Thymus (tissue), 11 donors: ENCODE measurements around the gene SPAST. TPM values are rescaled to one million over a fixed set of nuclear protein-coding genes. Genes with fewer than 3 reads are reported as not detected.
"Not testable (repeated sequence)": the region's sequence is repeated elsewhere in the genome, so short reads cannot be mapped to it uniquely, and the experiment has no call there.

Experiments
- DNase-seq, 9 donors: peaks; one replicate each; pipeline ENCODE4 v3.0.0-alpha.2; 2013; ENCODE audit warnings: low spot score in 9 of 9, low read depth in 6 of 9, missing footprints in 1 of 9
- H3K27ac ChIP-seq, 2 donors: one replicate each; pipeline ENCODE4 v1.5.1; 2013; ENCODE audit warnings: control low read depth in 1 of 2, low read depth in 1 of 2, low read length in 1 of 2, mild to moderate bottlenecking in 1 of 2, moderate library complexity in 1 of 2
- H3K27me3 ChIP-seq, 2 donors: one replicate each; pipeline ENCODE4 v1.5.1; 2013; ENCODE audit warnings: low read length in 1 of 2; ENCODE audit not compliant: control insufficient read depth in 2 of 2, insufficient read depth in 1 of 2
- H3K36me3 ChIP-seq, 2 donors: one replicate each; pipeline ENCODE4 v1.5.1; 2013; ENCODE audit warnings: low read length in 1 of 2, mild to moderate bottlenecking in 1 of 2, moderate library complexity in 1 of 2; ENCODE audit not compliant: control insufficient read depth in 2 of 2, insufficient read depth in 2 of 2
- H3K4me1 ChIP-seq, 2 donors: one replicate each; pipeline ENCODE4 v1.5.1; 2013; ENCODE audit warnings: low read length in 2 of 2; ENCODE audit not compliant: control insufficient read depth in 2 of 2, insufficient read depth in 2 of 2
- H3K4me3 ChIP-seq, 2 donors: one replicate each; pipeline ENCODE4 v1.5.1; 2013; ENCODE audit warnings: low read length in 2 of 2, control low read depth in 1 of 2, mild to moderate bottlenecking in 1 of 2
- H3K9me3 ChIP-seq, 2 donors: one replicate each; pipeline ENCODE4 v1.5.1; 2013; ENCODE audit warnings: low read length in 1 of 2, mild to moderate bottlenecking in 1 of 2; ENCODE audit not compliant: control insufficient read depth in 2 of 2, insufficient read depth in 1 of 2
- WGBS: extraction: QIAGEN DNeasy Blood & Tissue Kit; methylation state at CpG from one replicate; pipeline ENCODE4 v1.1.7; 2013; 5-methylcytosine and 5-hydroxymethylcytosine counted together
- polyA plus RNA-seq: library from polyadenylated mRNA; stranded (reverse); fragments of 200-250 nt; gene quantifications from one replicate; pipeline ENCODE4 v1.2.3, GENCODE V29; 2013
- total RNA-seq: library from RNA; stranded (reverse); fragments of 120-200 nt; gene quantifications from one replicate; pipeline ENCODE4 v1.2.4, GENCODE V29; 2013
- donor health status: healthy.

Gene SPAST
- total and polyA plus RNA-seq, 2 donors = 12.7 to 28.5 TPM

DNA sequence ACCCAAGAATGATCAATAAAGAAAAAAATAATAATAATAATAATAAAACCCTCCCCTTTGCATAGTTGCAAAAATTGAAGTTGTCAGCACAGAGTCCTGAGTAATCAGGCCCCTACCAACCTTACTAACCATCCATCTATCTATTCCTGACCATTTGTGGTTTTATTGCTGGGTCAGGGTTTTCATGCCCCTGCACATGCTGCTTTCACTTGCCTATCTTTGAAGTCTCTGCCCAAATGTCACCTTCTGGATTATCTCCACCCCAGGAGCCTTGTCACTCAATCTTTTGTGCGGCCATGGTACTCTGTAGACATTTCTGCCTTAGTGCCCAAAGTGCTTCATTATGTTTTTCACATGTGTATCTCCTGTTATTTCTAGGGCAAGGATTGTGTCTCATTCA is 137.5 kb downstream of the SPAST start:
- no peak for DNase-seq
- Histone ChIP-seq H3K4me3 (no peak overlapping the region), H3K36me3 (peaks cover 8 to 28% of the 10 kb centered on the region in 2 donors), H3K9me3 (no peaks in the 10 kb centered on the region), H3K27me3 (no peaks in the 10 kb centered on the region), H3K4me1 (no peaks in the 10 kb centered on the region), H3K27ac (no peak overlapping the region)
- 98% methylated on average over 1 of the region's 1 CpG for WGBS

DNA sequence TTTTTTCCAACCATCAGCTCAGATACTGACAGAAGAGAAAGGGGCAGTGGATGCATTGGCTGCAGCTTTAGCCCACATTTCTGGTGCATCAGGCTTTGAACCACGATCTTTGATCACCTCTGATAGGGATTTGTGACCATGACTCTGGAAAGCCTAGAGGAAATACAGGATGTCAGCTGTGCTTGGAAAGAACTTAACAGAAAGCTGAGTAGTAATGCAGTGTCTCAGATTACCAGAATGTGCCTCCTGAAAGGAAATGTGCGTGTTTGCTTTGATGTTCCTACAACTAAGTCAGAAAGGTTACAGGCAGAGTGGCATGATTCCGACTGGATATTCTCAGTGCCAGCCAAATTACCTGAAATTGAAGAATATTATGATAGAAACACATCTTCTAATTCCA is 140.1 kb downstream of the SPAST start:
- not testable (repeated sequence) for H3K4me3 ChIP-seq, H3K27me3 ChIP-seq, H3K9me3 ChIP-seq, DNase-seq, H3K4me1 ChIP-seq, H3K27ac ChIP-seq
- peaks cover 6 to 21% of the 10 kb centered on the region in 2 donors for H3K36me3 ChIP-seq
- 97% methylated on average over 3 of the region's 3 CpGs for WGBS

Other genes with a start within 250 kb of the SPAST start
- 39.9 TPM for gene MEMO1, start 52.5 kb upstream of the SPAST start, total RNA-seq
- 62.0 TPM for gene MEMO1, start 52.5 kb upstream of the SPAST start, polyA plus RNA-seq
- 72.3 TPM for gene DPY30, start 23.8 kb upstream of the SPAST start, total RNA-seq
- gene DPY30, start 23.8 kb upstream of the SPAST start, polyA plus RNA-seq = 147 TPM
- 15.4 TPM for gene SLC30A6, start 102.3 kb downstream of the SPAST start, total RNA-seq
- 7.7 TPM for gene SLC30A6, start 102.3 kb downstream of the SPAST start, polyA plus RNA-seq
- gene NLRC4, start 201.3 kb downstream of the SPAST start, total RNA-seq = 2.6 TPM
- gene NLRC4, start 201.3 kb downstream of the SPAST start, polyA plus RNA-seq = 2.9 TPM
- gene YIPF4, start 214.3 kb downstream of the SPAST start, total RNA-seq = 32.4 TPM
- 29.9 TPM for gene YIPF4, start 214.3 kb downstream of the SPAST start, polyA plus RNA-seq